SU-DHL-6 (cell line): ENCODE data around the gene VIPR2.

ENCODE experiments used
- CTCF ChIP-seq: fragments of 200-600 bp; sonication (generic); IDR thresholded peaks from one replicate; pipeline ENCODE4 v1.5.1; 2017; ENCODE audit warnings: antibody characterized with exemption, mild to moderate bottlenecking, low read length, moderate library complexity; ENCODE audit not compliant: insufficient read depth, poor library complexity, severe bottlenecking
- EZH2phosphoT487 ChIP-seq: fragments of 200-600 bp; sonication (generic), shearing (Covaris generic); conservative IDR thresholded peaks from 2 replicates; pipeline ENCODE4 v1.6.1; 2018; ENCODE audit warnings: mild to moderate bottlenecking, antibody characterized with exemption, low read length, moderate library complexity, mixed read lengths

- TF ChIP-seq CTCF: no peak
- TF ChIP-seq EZH2phosphoT487: no peak
These were observed 45.6 kb downstream of the VIPR2 start for GRCh38 chr7:159098811-159099655.
